HepG2 (cell line): ENCODE measurements around the gene SLC27A3. TPM values are rescaled to one million over a fixed set of nuclear protein-coding genes. Genes with fewer than 3 reads are reported as not detected.

Experiments
- FOSL2 ChIP-seq: sonication (generic); formaldehyde crosslinking; IDR thresholded peaks from 2 replicates; pipeline ENCODE4 v1.4.0; 2020; ENCODE audit warnings: missing genetic modification reagents
- FOXC1 ChIP-seq: sonication (generic); formaldehyde crosslinking; IDR thresholded peaks from 2 replicates; pipeline ENCODE4 v1.8.0; 2022; ENCODE audit warnings: mild to moderate bottlenecking, missing genetic modification reagents, borderline replicate concordance
- RARG ChIP-seq: sonication (generic); formaldehyde crosslinking; IDR thresholded peaks from 2 replicates; pipeline ENCODE4 v1.4.0; 2020; ENCODE audit warnings: low read depth, mild to moderate bottlenecking, missing genetic modification reagents
- SALL1 ChIP-seq: sonication (generic); formaldehyde crosslinking; IDR thresholded peaks from 2 replicates; pipeline ENCODE4 v1.8.0; 2022; ENCODE audit warnings: mild to moderate bottlenecking, missing genetic modification reagents
- ZFY ChIP-seq: sonication (generic); formaldehyde crosslinking; IDR thresholded peaks from 2 replicates; pipeline ENCODE4 v1.4.0; 2020; ENCODE audit warnings: missing genetic modification reagents
- ZNF446 ChIP-seq: sonication (generic); formaldehyde crosslinking; IDR thresholded peaks from 2 replicates; pipeline ENCODE4 v1.5.0; 2020; ENCODE audit warnings: mild to moderate bottlenecking, missing genetic modification reagents
- ZNF644 ChIP-seq: IDR thresholded peaks from 2 replicates; pipeline ENCODE4 v1.6.1; 2016; ENCODE audit warnings: low read depth
- ZNF777 ChIP-seq: sonication (generic); formaldehyde crosslinking; IDR thresholded peaks from 2 replicates; pipeline ENCODE4 v1.4.0; 2020; ENCODE audit warnings: missing genetic modification reagents
- ZNF883 ChIP-seq: sonication (generic); formaldehyde crosslinking; IDR thresholded peaks from 2 replicates; pipeline ENCODE4 v1.5.1; 2020; ENCODE audit warnings: mild to moderate bottlenecking, missing genetic modification reagents; ENCODE audit errors: not compliant biosample characterization
- polyA plus RNA-seq, 8 experiments: library from polyadenylated mRNA; depleted of rRNA in 3 of 8; stranded (reverse) in 7 of 8; unstranded in 1 of 8; fragments of >200 nt; fragmentation: Illumina TruSeq in 4 of 8; extraction: Trizol in 4 of 8; gene quantifications; 2 replicates each; pipeline versions ENCODE4 v1.2.1 to v1.2.3, GENCODE V29; 2011 to 2016; ENCODE audit warnings: low read depth in 4 of 8, missing spikeins in 1 of 8, mixed read lengths in 1 of 8; ENCODE audit not compliant: insufficient read depth in 1 of 8
- total RNA-seq, 5 experiments: library from RNA; depleted of rRNA; stranded (reverse); fragments of >200 nt; fragmentation: Illumina TruSeq; extraction: Trizol; gene quantifications; 2 replicates each; pipeline ENCODE4 v1.2.3, GENCODE V29; 2016; ENCODE audit warnings: low read depth in 1 of 5
- TF ChIP-seq, protein P1 (sequence below): sonication (generic); formaldehyde crosslinking; IDR thresholded peaks from 2 replicates; pipeline ENCODE4 v1.5.0; 2020; ENCODE audit warnings: mild to moderate bottlenecking, missing genetic modification reagents, moderate library complexity
- TF ChIP-seq, protein P2 (sequence below), 2 experiments: fragments of 450-650 bp in 1 of 2; sonication (generic) in 1 of 2; formaldehyde crosslinking in 1 of 2; IDR thresholded peaks; 2 replicates each; pipeline versions ENCODE4 v1.6.1 to v1.8.0; 2016 to 2022; ENCODE audit warnings: antibody characterized with exemption in 1 of 2, mild to moderate bottlenecking in 1 of 2, missing genetic modification reagents in 1 of 2
- TF ChIP-seq, protein P3 (sequence below): IDR thresholded peaks from 2 replicates; pipeline ENCODE4 v1.6.1; 2016; ENCODE audit warnings: missing genetic modification reagents, missing compliant biosample characterization

Gene SLC27A3
- total and polyA plus RNA-seq, 2 of the 13 experiments (the other 11 are each of a cell fraction or from before 2014, with no cell fraction given), result 4.3 to 10.3 TPM

DNA sequence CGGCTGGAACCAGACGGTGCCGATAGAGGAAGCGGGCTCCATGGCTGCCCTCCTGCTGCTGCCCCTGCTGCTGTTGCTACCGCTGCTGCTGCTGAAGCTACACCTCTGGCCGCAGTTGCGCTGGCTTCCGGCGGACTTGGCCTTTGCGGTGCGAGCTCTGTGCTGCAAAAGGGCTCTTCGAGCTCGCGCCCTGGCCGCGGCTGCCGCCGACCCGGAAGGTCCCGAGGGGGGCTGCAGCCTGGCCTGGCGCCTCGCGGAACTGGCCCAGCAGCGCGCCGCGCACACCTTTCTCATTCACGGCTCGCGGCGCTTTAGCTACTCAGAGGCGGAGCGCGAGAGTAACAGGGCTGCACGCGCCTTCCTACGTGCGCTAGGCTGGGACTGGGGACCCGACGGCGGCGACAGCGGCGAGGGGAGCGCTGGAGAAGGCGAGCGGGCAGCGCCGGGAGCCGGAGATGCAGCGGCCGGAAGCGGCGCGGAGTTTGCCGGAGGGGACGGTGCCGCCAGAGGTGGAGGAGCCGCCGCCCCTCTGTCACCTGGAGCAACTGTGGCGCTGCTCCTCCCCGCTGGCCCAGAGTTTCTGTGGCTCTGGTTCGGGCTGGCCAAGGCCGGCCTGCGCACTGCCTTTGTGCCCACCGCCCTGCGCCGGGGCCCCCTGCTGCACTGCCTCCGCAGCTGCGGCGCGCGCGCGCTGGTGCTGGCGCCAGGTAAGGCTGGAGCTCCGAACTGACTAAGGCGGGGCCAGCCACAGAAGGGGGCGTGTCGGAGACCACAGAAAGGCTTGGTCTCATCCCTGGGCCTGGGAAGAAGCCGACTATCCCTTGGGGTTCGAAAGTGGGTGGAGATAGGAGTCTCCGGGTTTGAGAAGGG, 486 bp downstream of the SLC27A3 start (continued):
- TF ChIP-seq ZNF883 (CRISPR knock-in tag), result peak; percentile 19
- TF ChIP-seq ZNF446 (CRISPR knock-in tag), result peak; percentile 68; the same call in 1 of the 2 replicates
- TF ChIP-seq FOSL2, result 0 out of 2 replicates have a peak, but pooled peaks have one; percentile 5
- TF ChIP-seq ZNF644, result no peak
- peak; percentile 64; the same call in 1 of the 2 replicates for TF ChIP-seq FOXC1 (CRISPR knock-in tag)
- peak; percentile 95 for TF ChIP-seq ZNF777 (CRISPR knock-in tag)
- TF ChIP-seq RARG, result no peak
- TF ChIP-seq, protein P1, sequence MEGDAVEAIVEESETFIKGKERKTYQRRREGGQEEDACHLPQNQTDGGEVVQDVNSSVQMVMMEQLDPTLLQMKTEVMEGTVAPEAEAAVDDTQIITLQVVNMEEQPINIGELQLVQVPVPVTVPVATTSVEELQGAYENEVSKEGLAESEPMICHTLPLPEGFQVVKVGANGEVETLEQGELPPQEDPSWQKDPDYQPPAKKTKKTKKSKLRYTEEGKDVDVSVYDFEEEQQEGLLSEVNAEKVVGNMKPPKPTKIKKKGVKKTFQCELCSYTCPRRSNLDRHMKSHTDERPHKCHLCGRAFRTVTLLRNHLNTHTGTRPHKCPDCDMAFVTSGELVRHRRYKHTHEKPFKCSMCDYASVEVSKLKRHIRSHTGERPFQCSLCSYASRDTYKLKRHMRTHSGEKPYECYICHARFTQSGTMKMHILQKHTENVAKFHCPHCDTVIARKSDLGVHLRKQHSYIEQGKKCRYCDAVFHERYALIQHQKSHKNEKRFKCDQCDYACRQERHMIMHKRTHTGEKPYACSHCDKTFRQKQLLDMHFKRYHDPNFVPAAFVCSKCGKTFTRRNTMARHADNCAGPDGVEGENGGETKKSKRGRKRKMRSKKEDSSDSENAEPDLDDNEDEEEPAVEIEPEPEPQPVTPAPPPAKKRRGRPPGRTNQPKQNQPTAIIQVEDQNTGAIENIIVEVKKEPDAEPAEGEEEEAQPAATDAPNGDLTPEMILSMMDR (CRISPR knock-in tag), result peak; percentile 31
- peak; percentile 72 for TF ChIP-seq ZFY
- TF ChIP-seq, protein P2, sequence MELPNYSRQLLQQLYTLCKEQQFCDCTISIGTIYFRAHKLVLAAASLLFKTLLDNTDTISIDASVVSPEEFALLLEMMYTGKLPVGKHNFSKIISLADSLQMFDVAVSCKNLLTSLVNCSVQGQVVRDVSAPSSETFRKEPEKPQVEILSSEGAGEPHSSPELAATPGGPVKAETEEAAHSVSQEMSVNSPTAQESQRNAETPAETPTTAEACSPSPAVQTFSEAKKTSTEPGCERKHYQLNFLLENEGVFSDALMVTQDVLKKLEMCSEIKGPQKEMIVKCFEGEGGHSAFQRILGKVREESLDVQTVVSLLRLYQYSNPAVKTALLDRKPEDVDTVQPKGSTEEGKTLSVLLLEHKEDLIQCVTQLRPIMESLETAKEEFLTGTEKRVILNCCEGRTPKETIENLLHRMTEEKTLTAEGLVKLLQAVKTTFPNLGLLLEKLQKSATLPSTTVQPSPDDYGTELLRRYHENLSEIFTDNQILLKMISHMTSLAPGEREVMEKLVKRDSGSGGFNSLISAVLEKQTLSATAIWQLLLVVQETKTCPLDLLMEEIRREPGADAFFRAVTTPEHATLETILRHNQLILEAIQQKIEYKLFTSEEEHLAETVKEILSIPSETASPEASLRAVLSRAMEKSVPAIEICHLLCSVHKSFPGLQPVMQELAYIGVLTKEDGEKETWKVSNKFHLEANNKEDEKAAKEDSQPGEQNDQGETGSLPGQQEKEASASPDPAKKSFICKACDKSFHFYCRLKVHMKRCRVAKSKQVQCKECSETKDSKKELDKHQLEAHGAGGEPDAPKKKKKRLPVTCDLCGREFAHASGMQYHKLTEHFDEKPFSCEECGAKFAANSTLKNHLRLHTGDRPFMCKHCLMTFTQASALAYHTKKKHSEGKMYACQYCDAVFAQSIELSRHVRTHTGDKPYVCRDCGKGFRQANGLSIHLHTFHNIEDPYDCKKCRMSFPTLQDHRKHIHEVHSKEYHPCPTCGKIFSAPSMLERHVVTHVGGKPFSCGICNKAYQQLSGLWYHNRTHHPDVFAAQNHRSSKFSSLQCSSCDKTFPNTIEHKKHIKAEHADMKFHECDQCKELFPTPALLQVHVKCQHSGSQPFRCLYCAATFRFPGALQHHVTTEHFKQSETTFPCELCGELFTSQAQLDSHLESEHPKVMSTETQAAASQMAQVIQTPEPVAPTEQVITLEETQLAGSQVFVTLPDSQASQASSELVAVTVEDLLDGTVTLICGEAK (IDR thresholded peaks at IDR 0.05), result no peak
- TF ChIP-seq, protein P2 (CRISPR knock-in tag; IDR thresholded peaks at IDR 0.05), result peak; percentile 66
- TF ChIP-seq, protein P3, sequence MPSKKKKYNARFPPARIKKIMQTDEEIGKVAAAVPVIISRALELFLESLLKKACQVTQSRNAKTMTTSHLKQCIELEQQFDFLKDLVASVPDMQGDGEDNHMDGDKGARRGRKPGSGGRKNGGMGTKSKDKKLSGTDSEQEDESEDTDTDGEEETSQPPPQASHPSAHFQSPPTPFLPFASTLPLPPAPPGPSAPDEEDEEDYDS (CRISPR knock-in tag), result peak; percentile 4; the same call in 1 of the 2 replicates
- peak; percentile 49 for TF ChIP-seq SALL1
